Lower leg skin (tissue), 4 donors: ENCODE results near the gene BCAS4. TPM values are rescaled to one million over a fixed set of nuclear protein-coding genes. Genes with fewer than 3 reads are reported as not detected.

Experiments used
- DNase-seq, 2 donors: peaks; one replicate each; pipeline ENCODE4 v3.0.0-alpha.2; 2019; ENCODE audit warnings: low spot score in 2 of 2
- H3K4me3 ChIP-seq: fragments of 200-600 bp; sonication (generic); 2 replicates; pipeline ENCODE4 v1.5.1; 2017; ENCODE audit warnings: mild to moderate bottlenecking, low read depth; ENCODE audit not compliant: poor library complexity, severe bottlenecking
- CTCF ChIP-seq, 3 donors: fragments of 450-650 bp; IDR thresholded peaks; one replicate each; pipeline ENCODE4 v1.5.1; 2016; ENCODE audit warnings: antibody characterized with exemption in 3 of 3, mild to moderate bottlenecking in 3 of 3, moderate library complexity in 2 of 3
- POLR2A ChIP-seq, 2 donors: fragments of 450-650 bp; IDR thresholded peaks; one replicate each; pipeline ENCODE4 v1.6.1; 2016 to 2017; ENCODE audit warnings: antibody characterized with exemption in 2 of 2, mild to moderate bottlenecking in 1 of 2, moderate library complexity in 1 of 2
- WGBS, 2 donors: methylation state at CpG; one replicate each; pipeline ENCODE4 v1.1.5; 2018; 5-methylcytosine and 5-hydroxymethylcytosine counted together
- intact Hi-C: fragments of 100-400 bp; cut with DNase I; formaldehyde crosslinking; loops from one replicate; pipeline ENCODE4 v1.15.0; 2023; ENCODE audit warnings: low total_unique reads
- total RNA-seq, 4 donors: library from RNA; depleted of rRNA; stranded (reverse); fragments of >200 nt; gene quantifications; one replicate each; pipeline ENCODE4 v1.1.0, GENCODE V29; 2016

The BCAS4 gene
- total RNA-seq, 4 donors from 2014 or later, result 1.3 to 7.7 (median 3.5) TPM

- no peak for TF ChIP-seq CTCF (IDR thresholded peaks at IDR 0.05)
- intact Hi-C loops, result no loop called here
- peak in 1 of 2 donors; percentile 65 for DNase-seq
- H3K4me3 ChIP-seq, result no peak overlapping the region
- WGBS, 2 donors, result 87 to 89% methylated on average over 11 of the region's 11 CpGs
Measured at GRCh38 chr20:50883856-50884255, 89.0 kb downstream of the BCAS4 start.

GRCh38 chr20:50885068-50885467 lies 90.2 kb downstream of the BCAS4 start:
- TF ChIP-seq CTCF (IDR thresholded peaks at IDR 0.05), result no peak
- TF ChIP-seq POLR2A (IDR thresholded peaks at IDR 0.05), result no peak
- intact Hi-C loops, result no loop called here
- 73 to 92% methylated on average over 7 of the region's 7 CpGs for WGBS, 2 donors

GRCh38 chr20:50885781-50886180 lies 90.9 kb downstream of the BCAS4 start:
- TF ChIP-seq CTCF (IDR thresholded peaks at IDR 0.05) (no peak), POLR2A (IDR thresholded peaks at IDR 0.05) (no peak)
- peak in 1 of 2 donors; percentile 45 for DNase-seq
- WGBS, 2 donors, result 89 to 94% methylated on average over 5 of the region's 5 CpGs
- H3K4me3 ChIP-seq, result no peak overlapping the region
- intact Hi-C loops, result no loop called here

More at GRCh38 chr20:50885068-50885467, 90.2 kb downstream of the BCAS4 start:
- no peak overlapping the region for H3K4me3 ChIP-seq
- DNase-seq, result peak in 1 of 2 donors; percentile 56

- intact Hi-C loops, result no loop called here
- WGBS, 2 donors, result 84 to 86% methylated on average over 12 of the region's 12 CpGs
- no peak overlapping the region for H3K4me3 ChIP-seq
- TF ChIP-seq CTCF (IDR thresholded peaks at IDR 0.05), result no peak
- TF ChIP-seq POLR2A (IDR thresholded peaks at IDR 0.05), result no peak
- DNase-seq, result peak in 1 of 2 donors; percentile 61
Measured at GRCh38 chr20:50886184-50886790, 91.4 kb downstream of the BCAS4 start.

GRCh38 chr20:50887576-50887975 lies 92.7 kb downstream of the BCAS4 start:
- DNase-seq, result no peak
- intact Hi-C loops, result no loop called here
- no peak for TF ChIP-seq POLR2A (IDR thresholded peaks at IDR 0.05)
- TF ChIP-seq CTCF (IDR thresholded peaks at IDR 0.05), result no peak
- WGBS, 2 donors, result 93 to 97% methylated on average over 3 of the region's 3 CpGs
- no peak overlapping the region for H3K4me3 ChIP-seq

- WGBS, 2 donors, result 77 to 79% methylated on average over 5 of the region's 5 CpGs
- intact Hi-C loops, result no loop called here
- no peak overlapping the region for H3K4me3 ChIP-seq
- DNase-seq, result no peak
- TF ChIP-seq CTCF (IDR thresholded peaks at IDR 0.05), result no peak
- TF ChIP-seq POLR2A (IDR thresholded peaks at IDR 0.05), result no peak
Measured at GRCh38 chr20:50891138-50891537, 96.3 kb downstream of the BCAS4 start.
